Stomach (tissue), 4 donors: Measurements from ENCODE around the gene LONP2.

ENCODE experiments used
- POLR2AphosphoS5 ChIP-seq, 3 donors: sonication (generic); formaldehyde crosslinking; IDR thresholded peaks; one replicate each; pipeline ENCODE4 v1.6.1; 2016; ENCODE audit warnings: antibody characterized with exemption in 3 of 3
- TF ChIP-seq, protein P1 (sequence below), 7 experiments: fragments of 450-650 bp in 4 of 7; fragments of 200-600 bp in 3 of 7; sonication (generic) in 3 of 7; IDR thresholded peaks; one replicate each; pipeline ENCODE4 v1.5.1; 2016 to 2019; ENCODE audit warnings: antibody characterized with exemption in 7 of 7, control low read depth in 2 of 7, mild to moderate bottlenecking in 1 of 7

- TF ChIP-seq, protein P1, sequence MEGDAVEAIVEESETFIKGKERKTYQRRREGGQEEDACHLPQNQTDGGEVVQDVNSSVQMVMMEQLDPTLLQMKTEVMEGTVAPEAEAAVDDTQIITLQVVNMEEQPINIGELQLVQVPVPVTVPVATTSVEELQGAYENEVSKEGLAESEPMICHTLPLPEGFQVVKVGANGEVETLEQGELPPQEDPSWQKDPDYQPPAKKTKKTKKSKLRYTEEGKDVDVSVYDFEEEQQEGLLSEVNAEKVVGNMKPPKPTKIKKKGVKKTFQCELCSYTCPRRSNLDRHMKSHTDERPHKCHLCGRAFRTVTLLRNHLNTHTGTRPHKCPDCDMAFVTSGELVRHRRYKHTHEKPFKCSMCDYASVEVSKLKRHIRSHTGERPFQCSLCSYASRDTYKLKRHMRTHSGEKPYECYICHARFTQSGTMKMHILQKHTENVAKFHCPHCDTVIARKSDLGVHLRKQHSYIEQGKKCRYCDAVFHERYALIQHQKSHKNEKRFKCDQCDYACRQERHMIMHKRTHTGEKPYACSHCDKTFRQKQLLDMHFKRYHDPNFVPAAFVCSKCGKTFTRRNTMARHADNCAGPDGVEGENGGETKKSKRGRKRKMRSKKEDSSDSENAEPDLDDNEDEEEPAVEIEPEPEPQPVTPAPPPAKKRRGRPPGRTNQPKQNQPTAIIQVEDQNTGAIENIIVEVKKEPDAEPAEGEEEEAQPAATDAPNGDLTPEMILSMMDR (IDR thresholded peaks at IDR 0.05), result no peak
- TF ChIP-seq POLR2AphosphoS5 (IDR thresholded peaks at IDR 0.05), result no peak
Measured at GRCh38 chr16:48369765-48370164, 125.7 kb downstream of the LONP2 start.
